NCI-H2081 treated with DMSO at 0.1 percent for 48 hours (cell line): Measurements from ENCODE around the gene DLGAP3.

Source experiments
- DNase-seq: peaks from one replicate; lab custom pipeline; 2025; lab: John Stamatoyannopoulos, UW

DLGAP3 gene

DNA sequence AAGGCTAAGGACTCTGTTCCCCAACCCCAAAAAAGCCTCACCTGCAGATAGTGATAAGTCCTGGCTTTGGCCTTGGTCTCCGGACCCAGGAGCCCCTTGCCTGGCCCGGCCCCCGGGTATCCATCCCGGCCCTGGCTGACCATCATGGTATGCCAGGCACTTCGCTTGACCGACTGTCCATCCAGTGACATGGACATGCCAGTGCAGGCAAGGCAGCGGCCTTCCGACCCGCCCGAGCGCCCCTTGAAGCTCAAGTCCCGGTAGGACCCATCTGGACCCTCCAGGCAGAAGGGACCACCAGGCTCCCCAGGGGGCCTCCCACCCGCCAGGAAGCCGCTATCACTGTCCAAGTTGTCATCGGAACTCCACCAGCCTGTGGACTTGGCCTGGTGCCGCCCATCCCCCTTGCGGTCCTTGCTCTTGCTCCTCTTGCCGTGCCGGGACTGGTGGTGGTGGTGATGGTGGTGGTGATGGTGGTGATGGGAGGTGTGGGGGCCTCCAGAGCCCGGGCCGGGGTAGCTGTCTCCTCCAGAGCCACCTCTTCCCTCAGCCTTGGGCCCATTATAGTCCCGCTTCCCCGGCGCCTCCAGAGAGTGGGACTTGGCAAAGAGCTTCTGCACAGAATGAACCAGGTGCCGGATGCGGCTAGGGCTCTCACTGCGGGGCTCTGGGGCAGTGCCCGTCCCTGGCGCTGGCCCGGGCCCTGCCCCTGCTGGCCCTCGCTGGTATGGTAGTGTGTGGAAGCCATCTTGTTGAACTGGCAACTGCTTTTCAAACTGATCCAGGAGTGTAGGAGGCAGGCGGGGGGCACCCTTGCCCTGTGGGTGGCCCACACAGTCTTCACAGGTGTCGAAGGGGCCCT is 25.0 kb downstream of the DLGAP3 start:
- no peak for DNase-seq

DNA sequence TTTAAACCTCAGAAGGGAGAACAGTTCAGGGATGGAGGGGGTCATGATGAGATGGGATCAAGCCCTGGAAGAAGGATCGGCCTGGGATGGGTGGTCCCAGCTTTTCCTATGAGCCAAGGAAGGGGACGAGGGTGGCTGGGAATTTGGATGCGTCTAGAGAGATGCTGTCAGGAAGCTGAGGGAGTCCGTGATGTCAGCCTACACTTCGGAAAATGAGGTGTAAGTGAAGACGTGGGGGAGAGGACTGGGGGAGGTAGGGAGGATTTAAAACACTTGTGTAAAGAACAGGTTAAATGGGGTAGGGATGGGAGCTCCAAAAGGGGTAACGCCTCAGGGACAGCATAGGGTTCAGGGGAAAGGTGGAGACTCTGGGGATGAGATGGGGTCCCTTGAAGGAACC is 27.5 kb downstream of the DLGAP3 start:
- no peak for DNase-seq

DNA sequence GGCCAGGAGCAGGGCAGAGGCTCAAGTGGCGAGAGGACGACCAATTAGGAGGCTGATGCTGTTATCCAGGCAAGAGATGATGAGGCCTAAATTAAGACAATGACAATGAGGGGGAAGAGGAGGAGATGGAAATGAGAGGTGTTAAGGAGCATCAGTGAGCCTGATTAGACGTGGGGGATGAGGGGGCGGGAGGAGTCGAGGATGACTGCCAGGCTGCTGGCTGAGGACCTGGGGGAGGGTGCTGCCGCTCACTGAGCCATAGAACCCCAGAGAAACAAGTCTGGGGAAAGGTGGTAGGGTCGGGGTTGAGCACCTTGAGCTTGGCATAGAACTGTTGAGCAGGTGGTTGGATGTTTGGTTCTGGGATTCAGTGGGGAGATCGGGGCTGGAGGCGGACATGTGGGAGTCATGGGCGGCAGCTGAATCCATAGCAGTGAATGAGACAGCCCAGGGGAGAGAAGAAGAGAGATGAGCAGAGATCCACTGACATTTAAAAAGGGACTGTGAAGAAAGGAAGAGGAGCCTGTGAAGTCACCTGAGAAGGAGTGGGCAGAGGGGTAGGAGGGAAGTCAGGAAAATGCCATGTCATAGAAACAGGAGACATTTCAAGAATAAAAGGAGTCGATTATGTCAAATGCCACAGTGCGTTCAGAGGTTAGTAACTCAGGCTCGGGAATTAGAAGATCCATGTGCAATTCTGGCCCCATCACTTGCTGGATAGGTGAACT is 28.5 kb downstream of the DLGAP3 start:
- DNase-seq: no peak

DNA sequence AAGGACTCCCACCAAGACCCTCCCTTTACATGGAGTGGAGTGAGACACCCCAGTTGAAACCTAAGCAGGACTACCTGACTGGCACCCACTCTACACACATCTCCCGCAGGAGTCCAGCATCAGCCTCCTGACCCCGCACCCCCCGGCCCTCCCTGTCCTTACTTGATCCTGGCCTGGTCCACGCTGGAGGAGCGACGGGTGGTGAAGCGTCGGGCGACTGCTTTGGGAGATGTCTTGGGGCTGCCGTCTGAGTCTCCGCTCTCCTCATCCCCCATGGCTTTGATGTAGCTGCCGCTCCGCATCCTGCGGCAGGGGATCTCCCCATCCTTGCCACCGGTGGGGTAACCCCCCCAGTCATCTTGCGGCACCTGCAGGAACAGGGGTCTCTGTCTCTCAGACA is 29.5 kb downstream of the DLGAP3 start:
- DNase-seq: no peak

DNA sequence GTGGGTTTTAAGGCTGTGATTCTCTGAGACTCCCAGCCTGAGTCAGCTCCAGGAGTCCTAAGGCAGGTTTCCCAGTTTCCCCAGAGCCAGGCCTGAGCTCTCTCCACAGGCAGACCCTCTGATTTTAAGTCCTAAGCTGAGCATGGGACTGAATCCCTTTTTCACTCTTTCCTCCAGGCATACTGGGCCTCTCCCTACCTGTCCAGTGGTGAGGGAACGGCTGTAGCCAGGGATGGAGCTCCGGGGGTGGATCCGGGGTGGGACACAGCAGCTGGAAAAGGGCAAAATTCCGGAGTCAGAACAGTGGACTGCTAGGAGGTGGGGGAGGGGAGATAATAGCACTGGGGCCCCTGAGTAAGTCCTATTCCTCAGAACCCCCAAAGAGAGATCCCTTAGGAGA is 30.0 kb downstream of the DLGAP3 start:
- DNase-seq: no peak

DNA sequence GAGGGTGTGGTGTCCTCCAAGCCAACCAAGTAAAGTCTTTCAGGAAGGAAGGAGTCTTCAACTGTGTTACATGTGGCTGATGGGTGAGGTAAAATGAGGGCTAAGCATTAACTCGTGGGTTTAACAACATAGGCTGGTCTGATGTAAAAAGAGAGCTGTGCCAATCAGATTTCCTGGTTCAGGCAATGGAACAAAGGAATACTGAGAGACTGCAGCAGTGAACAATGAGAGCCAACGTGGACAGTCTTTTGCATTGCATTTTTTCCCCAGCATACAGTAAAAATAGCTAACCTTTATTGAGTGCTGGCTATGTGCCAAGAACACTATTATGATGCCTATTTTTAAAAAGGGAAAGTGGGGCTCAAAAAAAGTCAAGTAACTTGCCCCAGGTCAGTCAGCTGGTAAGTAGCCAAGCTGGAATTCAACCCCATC is 31.1 kb downstream of the DLGAP3 start:
- no peak for DNase-seq

DNA sequence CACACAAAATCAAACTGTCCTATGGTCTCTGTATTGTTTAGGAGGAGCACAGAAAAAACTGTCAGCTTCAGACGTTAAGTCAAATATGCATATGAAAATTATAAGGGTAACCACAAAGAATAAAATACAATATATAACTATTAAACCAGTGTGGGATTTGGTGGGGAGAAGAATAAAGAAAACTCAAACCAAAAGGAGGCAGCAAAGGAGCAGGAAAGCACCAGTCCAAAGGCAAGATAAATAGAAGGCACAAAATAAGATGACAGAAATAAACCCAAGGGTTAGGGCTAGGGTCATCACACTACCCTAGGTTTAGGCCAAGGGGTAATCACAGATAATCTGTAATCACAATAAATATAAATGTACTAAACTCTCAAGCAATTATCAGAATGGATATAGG is 32.8 kb downstream of the DLGAP3 start:
- no peak for DNase-seq

DNA sequence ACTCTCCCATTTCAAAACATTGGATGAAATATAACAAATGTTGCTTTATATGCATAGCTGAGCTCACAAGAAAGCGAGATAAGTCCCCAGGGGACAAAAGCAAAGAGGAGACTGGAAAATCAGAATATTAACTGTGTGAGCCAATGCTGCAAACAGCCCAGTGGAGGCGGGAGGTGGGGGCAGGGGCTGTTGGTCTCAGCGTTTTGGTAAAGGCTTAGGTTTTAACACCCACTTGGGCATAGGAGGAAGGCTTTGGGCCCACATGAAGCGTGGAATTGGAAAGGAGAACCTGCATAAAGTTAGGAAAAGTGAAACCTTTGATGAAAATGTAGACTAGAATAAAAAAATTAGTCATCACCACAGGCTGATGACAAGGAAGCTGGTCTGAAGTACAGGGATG is 39.7 kb downstream of the DLGAP3 start:
- DNase-seq: no peak

DNA sequence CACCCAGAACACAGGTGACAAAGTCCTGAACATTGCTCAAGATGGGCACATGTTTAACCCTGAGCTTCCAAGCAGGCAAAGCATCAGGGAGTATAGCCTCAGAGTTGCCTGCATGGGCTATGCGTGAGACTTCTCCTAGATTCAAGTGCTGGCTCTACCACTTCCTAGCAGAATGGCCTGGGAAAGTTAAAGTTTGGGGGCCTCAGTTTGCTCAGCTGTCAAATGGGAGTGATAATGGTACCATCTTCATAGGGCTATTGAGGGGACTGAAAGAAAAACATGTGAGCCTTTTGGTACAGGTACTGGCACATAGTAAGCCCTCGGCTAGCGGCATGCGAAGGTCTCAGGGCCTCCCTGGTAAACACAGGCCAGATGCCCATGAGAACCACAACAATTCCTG is 41.9 kb downstream of the DLGAP3 start:
- DNase-seq: no peak

DNA sequence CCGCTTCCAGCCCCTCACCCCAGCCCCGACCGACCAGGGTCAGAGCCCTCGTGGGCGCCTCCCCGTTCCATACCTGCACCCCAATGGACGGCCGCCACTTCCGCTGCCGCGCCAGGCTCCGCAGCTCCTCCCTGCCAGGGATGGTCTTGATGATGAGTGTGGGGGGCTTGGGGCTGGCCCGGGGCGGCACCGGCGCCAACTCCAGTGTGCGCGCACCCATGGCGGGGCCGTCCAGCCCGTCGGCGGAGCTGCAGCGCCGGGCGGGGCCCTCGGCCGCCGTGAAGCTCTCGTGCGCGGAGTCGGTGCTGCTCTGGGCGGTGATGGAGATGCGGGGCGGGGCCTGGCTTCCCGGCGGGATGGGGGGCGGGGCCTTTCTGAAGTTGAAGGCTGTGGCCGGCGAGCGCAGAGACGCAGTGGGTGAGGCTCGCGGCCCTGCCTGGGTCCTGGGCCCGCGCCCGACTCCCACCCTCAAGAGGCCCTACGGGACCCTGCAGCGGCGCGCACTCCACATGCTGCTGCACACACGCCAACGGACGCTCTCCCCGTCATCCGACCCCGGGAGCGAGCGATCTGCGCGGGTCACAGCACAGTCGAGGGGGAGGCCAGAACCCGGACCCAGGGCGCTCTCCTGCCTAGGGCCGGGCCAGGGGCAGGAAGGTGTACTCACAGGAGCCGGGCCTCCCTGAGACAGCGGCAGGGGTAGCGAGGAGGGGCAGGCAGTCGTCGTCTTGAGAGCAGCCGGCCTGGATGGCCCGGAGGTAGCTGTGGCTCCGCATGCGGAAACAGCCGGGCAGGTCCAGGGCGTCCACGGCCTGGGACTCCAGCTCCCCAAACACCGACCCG is 43.8 kb downstream of the DLGAP3 start:
- DNase-seq: no peak

DNA sequence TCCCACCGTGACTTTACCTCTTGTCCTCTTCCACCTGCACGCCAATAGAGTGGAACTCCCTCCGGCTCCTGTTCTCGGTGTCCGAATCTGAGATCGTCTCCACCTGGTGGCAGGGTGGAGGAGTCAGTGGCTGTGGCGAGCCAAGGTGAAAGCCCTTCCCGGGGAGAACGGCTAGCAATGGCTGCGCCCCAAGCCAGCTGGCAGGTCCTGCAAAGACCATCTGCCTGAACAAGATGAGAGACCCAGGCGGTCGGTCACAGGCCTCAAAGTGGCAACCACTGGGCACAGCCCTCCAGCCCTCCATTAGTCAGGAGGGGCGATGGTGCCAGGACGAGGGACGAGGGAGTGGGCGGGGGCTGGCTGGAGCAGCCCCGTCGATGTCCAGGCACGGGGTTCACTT is 44.5 kb downstream of the DLGAP3 start:
- no peak for DNase-seq

DNA sequence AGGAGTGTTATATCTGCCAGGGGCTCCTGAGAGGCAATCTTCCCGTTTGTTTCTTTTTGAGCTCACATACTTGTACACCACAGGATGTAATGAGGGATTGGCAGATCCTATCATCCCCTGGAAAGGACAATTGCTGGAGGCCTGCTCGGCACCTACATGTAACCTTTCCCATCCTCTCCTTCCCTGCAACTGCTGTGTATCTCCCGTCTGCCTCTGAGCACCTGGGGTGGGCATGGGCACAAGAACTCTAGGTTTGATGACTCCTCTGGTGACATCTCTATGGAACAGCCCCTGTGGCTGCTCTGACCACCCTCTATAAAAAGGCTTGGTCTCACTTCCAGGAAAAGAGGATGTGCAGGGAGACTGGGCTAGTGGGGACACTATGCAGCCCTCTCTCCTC is 44.9 kb downstream of the DLGAP3 start:
- DNase-seq: no peak

DNA sequence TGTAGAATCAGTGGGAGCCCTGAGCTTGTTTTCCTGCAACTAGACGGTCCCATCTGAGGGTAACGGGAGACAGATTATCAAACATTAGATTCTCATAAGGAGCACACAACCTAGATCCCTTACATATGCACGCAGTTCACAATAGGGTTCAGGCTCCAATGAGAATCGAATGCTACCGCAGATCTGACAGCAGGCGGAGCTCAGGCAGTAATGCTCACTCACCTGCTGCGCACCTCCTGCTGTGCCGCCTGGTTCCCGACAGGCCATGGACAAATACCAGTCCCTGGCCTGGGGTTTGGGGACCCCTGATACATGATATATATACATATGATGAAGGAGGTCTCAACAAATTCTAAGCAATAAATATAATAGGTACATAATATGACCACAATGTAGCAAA is 50.2 kb downstream of the DLGAP3 start:
- no peak for DNase-seq

DNA sequence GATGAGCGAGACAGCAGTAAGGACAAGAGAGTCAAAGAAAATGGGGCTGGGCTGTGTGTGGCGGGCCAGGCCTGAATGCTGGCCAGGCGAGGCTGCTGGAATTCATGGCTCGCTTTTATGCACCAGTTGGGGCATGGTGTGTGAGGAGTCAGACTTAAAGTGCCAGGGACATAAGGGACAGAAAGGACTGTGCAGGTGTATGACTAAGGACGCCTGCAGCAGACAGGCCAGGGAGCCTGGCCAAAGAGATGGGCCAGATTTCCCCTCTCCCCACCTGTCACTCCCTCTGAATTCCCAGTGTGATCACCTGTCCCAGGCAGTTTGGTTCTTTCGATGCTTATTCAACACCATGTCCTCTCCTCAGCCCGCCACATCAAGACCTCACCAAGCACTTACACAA is 53.0 kb downstream of the DLGAP3 start:
- DNase-seq: no peak

DNA sequence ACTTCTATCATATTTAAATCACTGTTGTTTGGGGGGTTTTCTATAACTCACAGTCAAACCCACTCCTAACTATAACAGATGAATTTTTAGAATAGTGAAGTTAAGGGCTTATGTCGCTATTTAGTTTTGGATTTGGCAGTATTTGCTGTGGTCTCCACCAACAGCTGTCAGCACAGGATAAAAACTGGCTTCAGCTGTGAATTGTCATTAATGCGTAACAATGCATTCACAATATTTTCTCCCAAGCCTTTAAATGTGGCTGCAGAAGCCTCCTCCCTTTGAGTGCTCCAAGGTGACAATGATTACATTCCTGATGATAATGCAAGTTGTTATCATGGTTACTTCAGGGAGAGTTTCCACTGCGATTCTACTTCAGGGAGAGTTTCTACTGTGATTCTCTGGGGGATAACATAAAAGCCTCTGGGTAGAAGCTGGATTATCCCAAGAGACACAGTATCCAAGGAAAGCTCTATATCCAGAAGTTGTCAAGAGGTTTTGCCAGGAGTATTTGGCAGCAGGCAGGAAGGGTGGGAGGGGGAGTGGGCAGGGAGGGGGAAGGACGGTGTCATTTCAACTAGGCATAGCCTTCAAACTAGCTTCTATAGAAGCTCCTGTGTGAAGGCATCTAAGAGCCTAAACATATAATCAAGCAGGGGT is 55.0 kb downstream of the DLGAP3 start:
- DNase-seq: no peak

DNA sequence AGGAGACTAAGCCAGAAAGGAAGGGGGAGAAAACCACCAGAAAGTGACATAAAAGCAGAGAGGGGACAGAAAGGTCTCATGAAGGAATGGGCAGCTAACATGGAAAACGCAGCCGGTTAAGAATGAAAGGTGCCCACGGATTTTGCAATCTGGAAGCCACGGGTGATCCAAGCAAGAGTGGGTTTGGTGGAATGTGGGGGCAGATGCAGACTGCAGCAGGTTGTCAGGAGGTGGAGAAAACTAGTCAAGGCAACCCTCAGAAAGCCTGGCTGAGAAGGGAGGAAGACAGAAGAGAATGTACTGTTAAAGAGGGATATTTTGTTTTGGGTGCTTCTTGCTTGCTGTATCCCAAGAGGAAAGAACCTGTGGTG is 57.3 kb downstream of the DLGAP3 start:
- no peak for DNase-seq

DNA sequence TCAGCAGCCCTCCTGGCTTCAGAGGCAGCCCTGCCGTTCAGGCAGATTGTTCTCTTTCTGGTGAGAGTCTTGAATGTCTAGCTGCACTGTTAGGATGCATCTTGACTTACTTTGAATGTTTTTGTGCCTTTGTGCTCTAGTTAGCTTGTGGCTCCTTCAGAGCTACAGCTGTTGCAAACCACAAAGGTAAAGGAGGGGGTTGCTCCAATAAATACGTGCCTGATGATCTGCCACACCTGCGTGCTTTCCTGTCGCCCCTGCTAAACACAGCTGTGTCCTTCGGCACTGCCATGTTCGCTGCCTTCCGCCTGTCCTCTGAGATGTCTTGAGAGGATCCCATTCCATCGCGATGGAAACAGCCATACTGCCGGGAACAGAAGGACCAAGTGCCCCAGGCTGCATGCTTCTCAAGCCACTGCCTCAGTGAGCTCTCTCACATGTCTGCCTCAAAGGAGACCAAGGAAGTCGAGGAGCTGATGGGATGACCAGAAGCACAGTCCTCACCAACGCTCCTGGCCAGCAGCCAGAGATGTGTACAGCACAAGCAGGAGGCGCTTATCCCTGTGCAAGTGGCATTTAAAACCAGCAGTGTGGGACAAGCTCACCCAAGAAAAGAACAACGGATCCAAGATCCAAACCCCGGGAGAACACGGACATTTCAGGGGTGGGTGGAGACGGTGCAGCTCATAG is 57.9 kb downstream of the DLGAP3 start:
- DNase-seq: no peak

DNA sequence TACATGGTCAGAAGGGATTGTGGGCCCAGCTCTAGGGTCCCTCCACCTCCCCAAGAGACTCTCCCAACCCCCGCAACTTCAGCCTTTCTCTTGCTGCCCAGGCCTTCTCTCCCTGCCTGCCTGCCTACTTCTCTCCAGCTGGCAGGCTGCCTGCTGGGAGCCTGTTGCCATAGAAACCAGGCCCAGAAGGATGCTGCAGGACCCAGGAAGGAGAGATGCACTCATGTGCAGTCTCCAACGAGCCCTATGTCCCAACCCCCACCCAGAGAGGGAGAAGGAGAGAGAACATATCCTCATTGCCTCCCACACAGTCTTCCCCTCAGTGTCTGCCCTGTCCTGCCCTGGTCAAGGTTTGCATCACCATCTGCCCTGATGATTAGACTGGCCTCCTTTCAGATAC is 59.1 kb downstream of the DLGAP3 start:
- DNase-seq: no peak

DNA sequence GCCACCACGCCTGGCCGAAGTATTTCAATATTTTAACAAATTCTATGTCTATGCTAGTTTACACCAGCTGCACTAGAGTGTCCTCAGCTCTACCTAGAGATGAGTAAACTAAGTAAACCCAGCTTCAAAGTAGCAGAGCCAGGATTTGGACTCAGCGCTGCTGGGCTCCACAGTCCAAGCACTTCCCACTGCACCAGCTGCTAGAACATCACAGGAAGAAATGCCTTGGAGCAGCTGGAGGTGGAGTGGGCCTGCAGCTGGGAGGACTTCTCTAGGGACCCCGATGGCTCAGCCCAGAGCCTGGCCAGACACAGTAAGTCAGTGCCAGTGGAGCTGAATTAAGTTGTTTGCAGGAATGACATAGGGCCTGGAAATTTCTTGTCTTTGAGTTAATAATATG is 59.7 kb downstream of the DLGAP3 start:
- DNase-seq: no peak

DNA sequence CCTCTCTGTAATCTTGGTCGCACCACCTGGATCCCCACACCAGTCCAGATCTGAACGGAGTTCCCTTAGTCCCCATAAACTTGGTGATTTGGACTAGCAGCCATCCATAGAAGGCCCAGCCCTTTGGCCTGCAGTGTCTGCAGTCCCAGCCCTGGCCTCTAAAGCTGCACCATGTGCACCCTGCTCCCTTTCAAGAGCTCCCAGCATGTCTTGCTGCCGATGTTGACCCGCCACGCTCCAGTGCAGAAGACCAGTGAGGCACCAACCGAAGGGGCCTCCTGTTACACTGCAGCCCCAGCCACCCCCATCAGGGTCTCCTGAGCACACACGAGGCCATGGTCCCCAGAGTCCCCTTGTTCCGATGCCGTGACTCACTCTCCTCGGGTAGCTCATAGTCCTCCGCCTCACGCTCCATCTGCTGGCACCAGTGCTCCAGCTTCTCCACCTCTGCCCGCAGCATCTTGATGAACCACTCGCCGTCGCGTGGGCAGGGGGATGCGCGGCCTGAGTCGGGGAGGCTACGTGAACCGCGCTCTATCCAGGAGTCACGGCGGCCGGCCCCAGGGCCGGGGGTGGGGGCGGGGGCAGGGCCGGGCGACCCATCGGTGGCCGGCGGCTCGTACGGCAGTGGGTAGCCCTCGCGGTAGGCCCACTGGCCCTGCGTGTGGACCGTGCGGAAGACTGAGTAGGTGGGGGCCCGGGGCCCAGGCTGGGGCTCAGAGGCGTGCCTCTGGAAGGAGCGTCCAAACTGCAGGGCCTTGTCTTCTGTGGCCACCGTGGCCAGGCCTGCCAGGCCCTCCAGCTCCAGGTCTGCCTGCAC is 61.0 kb downstream of the DLGAP3 start:
- no peak for DNase-seq

DNA sequence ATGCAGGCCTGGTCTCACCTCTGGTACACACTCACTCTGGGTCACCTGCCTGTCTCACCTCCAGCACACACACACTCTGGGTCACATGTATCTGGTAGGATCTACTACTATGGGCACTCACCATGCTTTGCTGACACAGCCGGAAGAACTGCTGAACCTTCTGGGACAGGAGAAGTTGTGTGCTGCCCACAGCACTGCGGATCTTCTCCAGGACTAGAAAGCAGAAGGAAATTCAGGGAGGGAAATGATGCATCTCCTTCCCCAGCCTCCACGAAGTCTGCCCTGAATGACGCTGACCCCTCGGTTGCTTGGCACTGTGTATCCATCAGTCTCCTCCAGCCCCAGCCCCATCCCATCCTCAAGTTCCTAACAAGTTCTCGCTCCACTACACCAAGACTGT is 62.0 kb downstream of the DLGAP3 start:
- DNase-seq: no peak
